Tibial artery (tissue), 4 donors: ENCODE data around the gene RNF111.

ENCODE experiments used
- DNase-seq, 2 donors: peaks; one replicate each; pipeline ENCODE4 v3.0.0-alpha.2; 2019
- H3K27ac ChIP-seq, 2 donors: fragments of 200-600 bp; sonication (generic) in 1 of 2; 1 replicate in 1 of 2; 2 replicates in 1 of 2; pipeline ENCODE4 v1.5.1; 2018 to 2019; ENCODE audit warnings: mild to moderate bottlenecking in 1 of 2
- H3K27me3 ChIP-seq, 2 donors: fragments of 200-600 bp; sonication (generic) in 1 of 2; one replicate each; pipeline versions ENCODE4 v1.5.1 to v1.6.0; 2016 to 2019
- H3K36me3 ChIP-seq, 3 donors: fragments of 200-600 bp; sonication (generic) in 2 of 3; one replicate each; pipeline ENCODE4 v1.5.1; 2016 to 2019; ENCODE audit warnings: mild to moderate bottlenecking in 2 of 3
- H3K4me1 ChIP-seq, 4 donors: fragments of 200-600 bp; sonication (generic) in 2 of 4; 1 replicate in 3 of 4; 2 replicates in 1 of 4; pipeline ENCODE4 v1.5.1; 2016 to 2019
- H3K4me3 ChIP-seq, 2 donors: fragments of 200-600 bp; sonication (generic) in 1 of 2; 1 replicate in 1 of 2; 2 replicates in 1 of 2; pipeline ENCODE4 v1.5.1; 2018 to 2019; ENCODE audit warnings: mild to moderate bottlenecking in 2 of 2
- H3K9me3 ChIP-seq, 3 donors: fragments of 200-600 bp; sonication (generic) in 1 of 3; one replicate each; pipeline ENCODE4 v1.5.1; 2016 to 2019
- intact Hi-C: fragments of 100-400 bp; cut with DNase I; formaldehyde crosslinking; loops from one replicate; pipeline ENCODE4 v1.15.0; 2023; ENCODE audit warnings: low total_unique reads
- TF ChIP-seq, protein P1 (sequence below), 2 experiments: fragments of 200-600 bp in 1 of 2; fragments of 450-650 bp in 1 of 2; IDR thresholded peaks; one replicate each; pipeline ENCODE4 v1.5.1; 2017 to 2019; ENCODE audit warnings: antibody characterized with exemption in 2 of 2, mild to moderate bottlenecking in 1 of 2, moderate library complexity in 1 of 2

RNF111 gene

DNA sequence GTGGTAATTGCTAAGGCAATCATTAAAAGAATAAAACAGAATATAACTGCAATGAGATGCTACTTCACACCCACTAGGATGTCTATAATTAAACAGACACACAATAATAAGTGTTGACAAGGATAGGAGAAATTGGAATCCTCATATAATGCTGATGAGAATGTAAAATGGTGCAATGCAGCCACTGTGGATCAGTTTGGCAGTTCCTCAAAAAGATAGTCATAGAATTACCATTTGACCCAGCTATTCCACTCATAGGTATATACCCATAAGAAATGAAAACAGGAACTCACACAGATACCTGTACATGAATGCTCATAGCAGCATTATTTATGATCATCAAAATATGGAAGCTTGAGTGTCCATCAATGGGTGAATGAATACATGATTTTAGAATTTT lies 9.6 kb upstream of the RNF111 start:
- TF ChIP-seq, protein P1, sequence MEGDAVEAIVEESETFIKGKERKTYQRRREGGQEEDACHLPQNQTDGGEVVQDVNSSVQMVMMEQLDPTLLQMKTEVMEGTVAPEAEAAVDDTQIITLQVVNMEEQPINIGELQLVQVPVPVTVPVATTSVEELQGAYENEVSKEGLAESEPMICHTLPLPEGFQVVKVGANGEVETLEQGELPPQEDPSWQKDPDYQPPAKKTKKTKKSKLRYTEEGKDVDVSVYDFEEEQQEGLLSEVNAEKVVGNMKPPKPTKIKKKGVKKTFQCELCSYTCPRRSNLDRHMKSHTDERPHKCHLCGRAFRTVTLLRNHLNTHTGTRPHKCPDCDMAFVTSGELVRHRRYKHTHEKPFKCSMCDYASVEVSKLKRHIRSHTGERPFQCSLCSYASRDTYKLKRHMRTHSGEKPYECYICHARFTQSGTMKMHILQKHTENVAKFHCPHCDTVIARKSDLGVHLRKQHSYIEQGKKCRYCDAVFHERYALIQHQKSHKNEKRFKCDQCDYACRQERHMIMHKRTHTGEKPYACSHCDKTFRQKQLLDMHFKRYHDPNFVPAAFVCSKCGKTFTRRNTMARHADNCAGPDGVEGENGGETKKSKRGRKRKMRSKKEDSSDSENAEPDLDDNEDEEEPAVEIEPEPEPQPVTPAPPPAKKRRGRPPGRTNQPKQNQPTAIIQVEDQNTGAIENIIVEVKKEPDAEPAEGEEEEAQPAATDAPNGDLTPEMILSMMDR (IDR thresholded peaks at IDR 0.05), result no peak
- intact Hi-C loops, result no loop called here
- H3K4me3 ChIP-seq, result no peak overlapping the region

DNA sequence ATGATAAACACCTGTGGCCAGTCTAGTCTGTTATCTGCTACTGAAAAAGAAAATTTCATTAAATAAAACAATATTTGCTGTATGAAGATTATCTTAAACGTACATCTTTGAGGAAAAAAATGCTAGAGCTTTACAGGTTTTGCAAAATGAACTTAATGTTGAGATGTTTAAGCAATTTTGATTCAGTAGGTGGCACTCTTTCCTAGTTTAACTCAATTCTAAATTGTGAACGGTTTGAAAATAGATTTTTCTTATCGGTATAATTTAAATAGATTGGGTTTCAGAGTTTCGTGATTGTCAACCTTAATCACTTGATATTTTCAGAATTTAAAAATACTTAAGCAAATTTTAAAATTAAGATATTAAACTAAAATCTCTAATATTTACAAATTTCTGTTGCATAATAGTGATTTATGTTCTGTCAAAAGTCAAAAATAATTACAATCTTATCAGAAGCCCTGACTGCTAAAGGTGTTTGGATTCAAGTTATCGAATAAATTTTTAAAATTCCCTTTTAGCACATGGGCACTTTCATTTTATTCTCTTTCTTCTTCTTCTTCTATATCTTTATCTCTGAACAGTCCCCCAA lies 7.0 kb upstream of the RNF111 start:
- Histone ChIP-seq H3K27me3 (no peaks in the 10 kb centered on the region), H3K36me3 (no peaks in the 10 kb centered on the region), H3K4me1 (peaks cover 0 to 5% (median 2%) of the 10 kb centered on the region in 4 donors), H3K9me3 (no peaks in the 10 kb centered on the region), H3K27ac (no peak overlapping the region), H3K4me3 (no peak overlapping the region)
- no peak for DNase-seq
- intact Hi-C loops, result loop anchor here (5.0 kb wide), 1 partner anchor 512 kb away; no protein-coding TSS in a partner anchor
- TF ChIP-seq, protein P1 (IDR thresholded peaks at IDR 0.05), result peak; percentile 36 to 59

More for the DNA sequence above, 9.6 kb upstream of the RNF111 start:
- Histone ChIP-seq H3K36me3 (no peaks in the 10 kb centered on the region), H3K27ac (no peak overlapping the region), H3K27me3 (no peaks in the 10 kb centered on the region), H3K4me1 (peaks cover 0 to 5% (median 2%) of the 10 kb centered on the region in 4 donors), H3K9me3 (no peaks in the 10 kb centered on the region)
- no peak for DNase-seq

DNA sequence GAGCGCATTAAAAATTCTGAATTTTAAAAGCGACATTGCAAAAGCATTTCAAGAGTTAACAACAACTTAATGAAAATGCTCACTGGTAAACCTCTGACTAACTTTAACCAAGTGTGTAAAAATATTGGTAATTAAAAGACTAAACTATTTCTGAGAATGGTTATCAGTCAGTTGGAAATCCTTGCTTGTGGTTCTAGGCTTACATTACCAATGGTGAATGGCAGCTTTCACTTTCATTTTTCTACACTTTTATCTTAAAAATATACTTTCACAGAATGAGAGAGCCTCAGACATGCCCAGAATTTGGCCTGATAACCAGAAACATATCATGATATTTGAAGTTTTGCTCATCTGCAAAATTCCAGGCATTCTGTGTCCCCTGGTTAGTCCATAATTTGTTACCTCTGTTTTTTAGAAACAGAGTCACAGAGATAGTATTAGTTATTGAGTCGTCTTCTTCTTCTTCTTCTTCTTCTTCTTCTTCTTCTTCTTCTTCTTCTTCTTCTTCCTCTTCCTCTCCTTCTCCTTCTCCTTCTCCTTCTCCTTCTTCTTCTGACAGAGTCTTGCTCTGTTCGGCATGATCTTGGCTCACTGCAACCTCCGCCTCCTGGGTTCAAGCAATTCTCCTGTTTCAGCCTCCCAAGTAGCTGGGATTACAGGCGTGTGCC lies 5.5 kb upstream of the RNF111 start:
- no peak for DNase-seq
- intact Hi-C loops, result loop anchor here (5.0 kb wide), 1 partner anchor 510 kb away; no protein-coding TSS in a partner anchor
- peaks cover 0 to 5% (median 2%) of the 10 kb centered on the region in 4 donors for H3K4me1 ChIP-seq

DNA sequence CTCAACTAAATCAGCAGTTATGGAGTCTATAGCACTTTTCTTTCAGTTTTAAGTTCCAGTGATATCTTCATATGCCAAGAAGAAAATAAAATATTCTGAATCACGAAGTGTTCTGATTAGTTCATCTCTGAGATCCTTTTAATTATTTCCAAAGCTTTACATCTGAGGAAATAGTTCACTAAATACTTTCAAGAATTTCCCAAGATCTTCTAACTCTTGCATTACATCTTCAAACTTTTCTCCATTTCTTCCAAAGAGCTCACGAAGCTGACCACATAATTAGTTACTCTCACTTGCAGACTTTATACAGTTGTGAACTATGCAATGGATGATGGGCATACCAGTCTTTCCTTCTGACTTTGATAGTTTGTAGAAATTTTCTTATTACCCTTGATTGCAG lies 4.2 kb upstream of the RNF111 start:
- Histone ChIP-seq H3K9me3 (no peaks in the 10 kb centered on the region), H3K27me3 (no peaks in the 10 kb centered on the region), H3K4me3 (no peak overlapping the region), H3K27ac (no peak overlapping the region), H3K36me3 (no peaks in the 10 kb centered on the region), H3K4me1 (peaks cover 0 to 5% (median 2%) of the 10 kb centered on the region in 4 donors)
- DNase-seq, result no peak
- TF ChIP-seq, protein P1 (IDR thresholded peaks at IDR 0.05), result no peak
- intact Hi-C loops, result loop anchor here (5.0 kb wide), 1 partner anchor 509 kb away; no protein-coding TSS in a partner anchor

More for the DNA sequence above, 5.5 kb upstream of the RNF111 start:
- no peak overlapping the region for H3K4me3 ChIP-seq
- H3K36me3 ChIP-seq, result no peaks in the 10 kb centered on the region
- H3K9me3 ChIP-seq, result no peaks in the 10 kb centered on the region
- TF ChIP-seq, protein P1 (IDR thresholded peaks at IDR 0.05), result no peak
- H3K27me3 ChIP-seq, result no peaks in the 10 kb centered on the region
- H3K27ac ChIP-seq, result no peak overlapping the region

DNA sequence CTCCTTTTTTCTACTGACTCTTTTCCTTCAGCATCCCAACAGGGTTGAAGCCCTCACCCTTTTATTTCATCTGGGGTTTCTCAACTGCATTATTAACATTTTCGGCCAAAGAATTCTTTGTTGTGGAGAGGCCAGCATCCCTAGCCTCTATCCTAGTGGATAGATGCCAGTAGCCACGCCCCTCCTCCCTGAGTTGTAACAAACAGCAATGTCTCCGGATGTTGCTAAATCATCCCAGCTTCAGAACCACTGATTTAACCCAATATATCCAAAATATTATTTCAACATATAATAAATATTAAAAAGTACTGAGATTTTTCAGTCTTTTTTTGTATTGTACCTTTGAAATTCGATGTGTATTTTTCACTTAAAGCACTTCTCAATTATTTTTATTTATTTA lies 2.0 kb upstream of the RNF111 start:
- Histone ChIP-seq H3K36me3 (no peaks in the 10 kb centered on the region), H3K4me1 (peaks cover 0 to 18% (median 12%) of the 10 kb centered on the region in 4 donors), H3K27ac (no peak overlapping the region), H3K9me3 (no peaks in the 10 kb centered on the region), H3K27me3 (no peaks in the 10 kb centered on the region), H3K4me3 (no peak overlapping the region)
- TF ChIP-seq, protein P1 (IDR thresholded peaks at IDR 0.05), result no peak
- intact Hi-C loops, result no loop called here
- DNase-seq, result peak in 1 of 2 donors; percentile 72
